ENCODE measurements around the gene UGGT2.

The UGGT2 gene

DNA sequence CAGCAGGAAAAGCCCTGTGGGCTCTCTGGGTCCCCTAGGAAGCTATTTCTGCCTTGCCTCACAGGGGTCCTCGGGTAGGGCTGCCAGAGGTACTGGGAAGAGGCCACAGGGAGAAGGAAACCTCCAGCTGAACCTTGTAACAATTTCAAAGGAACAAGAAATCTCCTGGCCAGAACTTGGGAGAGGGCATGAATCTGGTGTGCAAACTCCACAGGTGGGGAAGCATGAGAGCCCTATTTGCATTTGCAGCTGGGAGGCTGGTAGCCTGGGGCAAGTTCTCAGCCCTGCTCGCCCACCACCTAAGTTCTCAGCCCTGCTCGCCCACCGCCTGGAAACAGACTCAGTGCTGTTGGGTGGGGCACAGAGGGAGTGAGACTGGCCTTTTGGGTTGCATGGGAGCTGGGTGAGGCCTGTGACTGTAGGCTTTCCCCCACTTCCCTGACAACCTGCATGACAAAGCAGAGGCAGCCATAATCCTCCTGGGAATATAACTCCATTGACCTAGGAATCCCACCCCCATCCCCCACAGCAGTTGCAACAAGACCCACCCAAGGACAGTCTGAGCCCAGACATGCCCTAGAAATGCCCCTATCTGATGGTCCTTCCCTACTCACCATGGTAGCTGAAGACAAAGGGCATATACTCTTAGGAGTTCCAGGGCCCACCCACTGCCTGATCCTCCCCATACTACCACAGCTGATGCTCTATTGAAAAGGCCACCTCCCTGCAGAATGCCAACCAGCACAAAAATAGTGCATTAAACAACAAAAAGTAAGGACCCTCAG lies 11.7 kb downstream of the UGGT2 start:
- no peak overlapping the region for H3K4me3 ChIP-seq (ENCODE audit: low read depth, low read length)
- TF ChIP-seq, protein P1, sequence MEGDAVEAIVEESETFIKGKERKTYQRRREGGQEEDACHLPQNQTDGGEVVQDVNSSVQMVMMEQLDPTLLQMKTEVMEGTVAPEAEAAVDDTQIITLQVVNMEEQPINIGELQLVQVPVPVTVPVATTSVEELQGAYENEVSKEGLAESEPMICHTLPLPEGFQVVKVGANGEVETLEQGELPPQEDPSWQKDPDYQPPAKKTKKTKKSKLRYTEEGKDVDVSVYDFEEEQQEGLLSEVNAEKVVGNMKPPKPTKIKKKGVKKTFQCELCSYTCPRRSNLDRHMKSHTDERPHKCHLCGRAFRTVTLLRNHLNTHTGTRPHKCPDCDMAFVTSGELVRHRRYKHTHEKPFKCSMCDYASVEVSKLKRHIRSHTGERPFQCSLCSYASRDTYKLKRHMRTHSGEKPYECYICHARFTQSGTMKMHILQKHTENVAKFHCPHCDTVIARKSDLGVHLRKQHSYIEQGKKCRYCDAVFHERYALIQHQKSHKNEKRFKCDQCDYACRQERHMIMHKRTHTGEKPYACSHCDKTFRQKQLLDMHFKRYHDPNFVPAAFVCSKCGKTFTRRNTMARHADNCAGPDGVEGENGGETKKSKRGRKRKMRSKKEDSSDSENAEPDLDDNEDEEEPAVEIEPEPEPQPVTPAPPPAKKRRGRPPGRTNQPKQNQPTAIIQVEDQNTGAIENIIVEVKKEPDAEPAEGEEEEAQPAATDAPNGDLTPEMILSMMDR (IDR thresholded peaks at IDR 0.05; ENCODE audit: low read depth, low read length), result no peak

DNA sequence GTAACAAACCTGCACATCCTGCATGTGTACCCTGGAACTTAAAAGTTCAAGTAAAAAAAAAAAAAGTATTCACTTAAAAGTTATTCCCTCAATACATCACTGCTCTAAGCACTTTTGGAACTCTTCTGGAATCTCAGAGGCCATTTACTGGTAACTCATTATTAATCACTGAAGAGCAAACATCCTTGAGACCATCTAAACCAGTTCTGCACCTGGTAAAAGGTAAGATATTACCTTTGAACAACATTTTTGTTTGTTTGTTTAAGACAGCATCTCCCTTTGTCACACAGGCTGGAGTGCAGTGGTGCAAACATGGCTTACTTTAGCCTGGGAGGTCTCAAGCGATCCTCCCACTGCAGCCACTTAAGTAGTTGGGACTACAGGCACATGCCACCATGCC lies 16.7 kb downstream of the UGGT2 start:
- TF ChIP-seq, protein P1 (IDR thresholded peaks at IDR 0.05; ENCODE audit: low read depth, low read length), result no peak
- no peak overlapping the region for H3K4me3 ChIP-seq (ENCODE audit: low read depth, low read length)

GRCh38 chr13:96034662-96035061 lies 18.5 kb downstream of the UGGT2 start:
- TF ChIP-seq, protein P1 (IDR thresholded peaks at IDR 0.05; ENCODE audit: low read depth, low read length), result no peak
- no peak overlapping the region for H3K4me3 ChIP-seq (ENCODE audit: low read depth, low read length)

DNA sequence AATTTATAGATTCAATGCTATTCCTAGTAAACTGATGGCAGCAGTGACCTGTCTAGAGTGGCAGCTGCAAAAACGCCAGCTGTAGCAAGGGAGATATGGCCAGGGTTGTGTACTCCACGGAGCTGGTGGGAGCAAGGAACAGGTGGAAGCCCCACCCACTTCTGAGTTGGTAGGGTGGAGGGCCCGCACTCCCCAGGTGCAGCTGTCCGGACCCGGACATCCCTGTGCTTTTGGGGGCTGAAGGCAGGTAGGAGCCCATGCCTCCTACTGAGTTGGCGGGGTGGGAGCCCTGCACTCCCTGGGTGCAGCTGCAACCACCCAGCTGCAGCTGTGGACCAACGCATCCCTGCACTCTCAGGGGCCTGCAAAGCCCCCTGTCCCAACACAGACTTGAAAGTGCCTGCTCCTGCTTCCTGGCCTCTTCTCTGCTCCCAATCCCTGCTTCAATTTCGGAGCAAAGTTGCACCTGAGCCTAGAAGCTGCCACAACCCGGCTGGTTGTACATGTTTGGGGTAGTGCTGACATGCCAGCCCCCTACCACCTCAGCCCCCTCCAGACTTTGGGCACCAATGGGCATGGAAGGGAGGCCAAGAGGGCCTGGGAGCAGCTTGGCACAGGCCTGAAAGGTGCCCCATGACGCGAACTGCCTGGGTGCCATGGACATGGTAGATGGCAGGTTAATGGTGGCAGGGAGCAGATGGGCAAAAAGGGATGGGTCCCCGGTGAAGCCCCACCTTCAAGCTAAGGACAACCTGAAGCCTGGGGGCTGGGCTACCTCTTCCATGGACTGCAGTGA lies 19.8 kb downstream of the UGGT2 start:
- TF ChIP-seq, protein P1 (IDR thresholded peaks at IDR 0.05; ENCODE audit: low read depth, low read length), result no peak

DNA sequence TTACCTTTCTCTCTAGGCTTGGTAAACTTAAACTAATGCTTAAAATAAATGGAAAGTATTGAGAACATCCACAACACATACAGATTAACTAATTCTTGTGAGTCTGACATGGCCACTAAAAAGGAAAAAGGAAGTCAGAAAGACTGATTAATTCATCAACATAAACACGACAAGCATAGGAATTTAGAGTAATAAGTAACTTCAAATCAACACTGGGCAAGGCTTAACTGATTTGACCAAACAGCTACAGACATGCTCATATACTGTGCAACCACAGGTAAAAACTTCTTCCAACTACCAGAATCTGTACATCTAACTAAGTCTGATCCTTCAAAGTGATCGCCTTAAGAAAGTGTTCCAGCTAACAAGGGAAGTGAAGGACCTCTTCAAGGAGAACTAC lies 20.5 kb downstream of the UGGT2 start:
- no peak overlapping the region for H3K4me3 ChIP-seq (ENCODE audit: low read depth, low read length)
- TF ChIP-seq, protein P1 (IDR thresholded peaks at IDR 0.05; ENCODE audit: low read depth, low read length), result no peak

More for the DNA sequence above, 19.8 kb downstream of the UGGT2 start:
- H3K4me3 ChIP-seq (ENCODE audit: low read depth, low read length), result no peak overlapping the region

DNA sequence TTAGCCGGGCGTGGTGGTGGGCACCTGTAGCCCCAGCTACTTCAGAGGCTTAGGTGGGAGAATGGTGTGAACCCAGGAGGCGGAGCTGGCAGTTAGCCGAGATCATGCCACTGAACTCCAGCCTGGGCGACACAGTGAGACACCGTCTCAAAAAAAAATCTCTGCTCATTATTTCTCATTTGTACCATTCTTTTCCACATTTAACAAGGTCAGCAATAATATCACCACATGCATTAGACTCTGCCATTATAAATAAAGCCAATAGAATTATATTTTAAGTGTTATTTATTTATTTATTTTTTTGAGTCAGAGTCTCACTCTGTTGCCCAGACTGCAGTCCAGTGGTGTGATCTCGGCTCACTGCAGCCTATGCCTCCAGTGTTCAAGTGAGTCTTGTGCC lies 24.2 kb downstream of the UGGT2 start:
- H3K4me3 ChIP-seq (ENCODE audit: low read depth, low read length), result no peak overlapping the region
- TF ChIP-seq, protein P1 (IDR thresholded peaks at IDR 0.05; ENCODE audit: low read depth, low read length), result no peak

GRCh38 chr13:96027496-96027895 lies 25.7 kb downstream of the UGGT2 start:
- no peak overlapping the region for H3K4me3 ChIP-seq (ENCODE audit: low read depth, low read length)

More at GRCh38 chr13:96027496-96027895, 25.7 kb downstream of the UGGT2 start:
- TF ChIP-seq, protein P1 (IDR thresholded peaks at IDR 0.05; ENCODE audit: low read depth, low read length), result no peak

All from WI38 (cell line).